Fibroblast of mammary gland (primary cell): ENCODE results near the gene VCAN.
"Not testable (repeated sequence)": the region's sequence is repeated elsewhere in the genome, so short reads cannot be mapped to it uniquely, and the experiment has no call there.

Source experiments
- DNase-seq: peaks from one replicate; pipeline ENCODE4 v3.0.0-alpha.2; 2010; ENCODE audit warnings: low read depth
- H3K4me3 ChIP-seq: 2 replicates; pipeline ENCODE4 v1.5.1; 2011; ENCODE audit warnings: low read depth, mild to moderate bottlenecking, low read length, moderate library complexity; ENCODE audit not compliant: control insufficient read depth
- TF ChIP-seq, protein P1 (sequence below): conservative IDR thresholded peaks from 2 replicates; pipeline ENCODE4 v1.5.1; 2011; ENCODE audit warnings: low read depth, low read length, inconsistent platforms; ENCODE audit not compliant: control insufficient read depth, insufficient read depth

VCAN gene

GRCh38 chr5:83433891-83434290 lies 37.7 kb upstream of the VCAN start:
- H3K4me3 ChIP-seq, result no peak overlapping the region
- TF ChIP-seq, protein P1, sequence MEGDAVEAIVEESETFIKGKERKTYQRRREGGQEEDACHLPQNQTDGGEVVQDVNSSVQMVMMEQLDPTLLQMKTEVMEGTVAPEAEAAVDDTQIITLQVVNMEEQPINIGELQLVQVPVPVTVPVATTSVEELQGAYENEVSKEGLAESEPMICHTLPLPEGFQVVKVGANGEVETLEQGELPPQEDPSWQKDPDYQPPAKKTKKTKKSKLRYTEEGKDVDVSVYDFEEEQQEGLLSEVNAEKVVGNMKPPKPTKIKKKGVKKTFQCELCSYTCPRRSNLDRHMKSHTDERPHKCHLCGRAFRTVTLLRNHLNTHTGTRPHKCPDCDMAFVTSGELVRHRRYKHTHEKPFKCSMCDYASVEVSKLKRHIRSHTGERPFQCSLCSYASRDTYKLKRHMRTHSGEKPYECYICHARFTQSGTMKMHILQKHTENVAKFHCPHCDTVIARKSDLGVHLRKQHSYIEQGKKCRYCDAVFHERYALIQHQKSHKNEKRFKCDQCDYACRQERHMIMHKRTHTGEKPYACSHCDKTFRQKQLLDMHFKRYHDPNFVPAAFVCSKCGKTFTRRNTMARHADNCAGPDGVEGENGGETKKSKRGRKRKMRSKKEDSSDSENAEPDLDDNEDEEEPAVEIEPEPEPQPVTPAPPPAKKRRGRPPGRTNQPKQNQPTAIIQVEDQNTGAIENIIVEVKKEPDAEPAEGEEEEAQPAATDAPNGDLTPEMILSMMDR, result no peak
- DNase-seq, result peak; percentile 74

GRCh38 chr5:83434946-83435345 lies 36.6 kb upstream of the VCAN start:
- TF ChIP-seq, protein P1, result no peak
- DNase-seq, result peak; percentile 38
- H3K4me3 ChIP-seq, result no peak overlapping the region

- H3K4me3 ChIP-seq, result no peak overlapping the region
- DNase-seq, result no peak
- TF ChIP-seq, protein P1, result no peak
These were observed 35.3 kb upstream of the VCAN start for GRCh38 chr5:83436276-83436675.

GRCh38 chr5:83437697-83438096 lies 33.8 kb upstream of the VCAN start:
- not testable (repeated sequence) for H3K4me3 ChIP-seq, DNase-seq

DNA sequence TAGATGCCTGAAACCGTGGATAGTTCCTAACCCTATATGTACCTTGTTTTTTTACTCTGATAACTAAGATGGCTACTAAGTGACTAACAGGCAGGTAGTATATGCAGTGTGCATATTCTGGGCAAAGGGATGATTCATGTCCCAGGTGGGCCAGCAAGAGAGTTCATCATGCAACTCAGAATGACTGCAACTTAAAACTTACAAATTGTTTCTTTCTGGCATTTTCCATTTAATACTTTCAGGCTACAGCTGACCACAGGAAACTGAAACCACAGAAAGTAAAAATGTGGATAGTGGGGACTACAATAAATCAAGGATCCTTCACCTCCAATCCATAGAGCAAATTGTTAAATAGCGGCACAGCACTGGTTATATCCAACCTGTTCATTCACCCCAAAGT lies 30.7 kb upstream of the VCAN start:
- TF ChIP-seq, protein P1, result no peak

GRCh38 chr5:83441747-83442146 lies 29.8 kb upstream of the VCAN start:
- TF ChIP-seq, protein P1, result no peak
- peak; percentile 10 for DNase-seq
- no peak overlapping the region for H3K4me3 ChIP-seq

More for the DNA sequence above, 30.7 kb upstream of the VCAN start:
- no peak for DNase-seq
- H3K4me3 ChIP-seq, result no peak overlapping the region

GRCh38 chr5:83443534-83443933 lies 28.0 kb upstream of the VCAN start:
- H3K4me3 ChIP-seq, result no peak overlapping the region
- TF ChIP-seq, protein P1, result no peak
- DNase-seq, result no peak
